Measurements from ENCODE around the gene IL1F10.
A peak's percentile ranks its signal among the peaks of the same experiment; 100 is the strongest.

The IL1F10 gene

GRCh38 chr2:113067681-113068080, at the start of gene IL1F10:
Gene IL1F10, plus strand, starts transcription at chr2:113067970. Its CDS starts 4,769 bp downstream, at chr2:113072739.
- no peak for DNase-seq (ENCODE audit: low spot score)

- no peak for DNase-seq (ENCODE audit: low spot score)
These were observed 49.3 kb upstream of the IL1F10 start for GRCh38 chr2:113018509-113018908.

- DNase-seq (ENCODE audit: low spot score), result no peak
These were observed 46.5 kb upstream of the IL1F10 start for GRCh38 chr2:113021312-113021711.

GRCh38 chr2:113024764-113025163, 43.0 kb upstream of the IL1F10 start:
- DNase-seq (ENCODE audit: low spot score), result no peak

GRCh38 chr2:113025737-113026136, 42.0 kb upstream of the IL1F10 start:
- no peak for DNase-seq (ENCODE audit: low spot score)

GRCh38 chr2:113027691-113028090, 40.1 kb upstream of the IL1F10 start:
- DNase-seq (ENCODE audit: low spot score), result no peak

- no peak for DNase-seq (ENCODE audit: low spot score)
These were observed 39.7 kb upstream of the IL1F10 start for GRCh38 chr2:113028112-113028511.

GRCh38 chr2:113032737-113033136, 35.0 kb upstream of the IL1F10 start:
- no peak for DNase-seq (ENCODE audit: low spot score)

GRCh38 chr2:113034016-113034415, 33.8 kb upstream of the IL1F10 start:
- no peak for DNase-seq (ENCODE audit: low spot score)

- no peak for DNase-seq (ENCODE audit: low spot score)
These were observed 31.0 kb upstream of the IL1F10 start for GRCh38 chr2:113036763-113037162.

GRCh38 chr2:113038291-113038690, 29.5 kb upstream of the IL1F10 start:
- DNase-seq (ENCODE audit: low spot score), result no peak

GRCh38 chr2:113039158-113039557, 28.6 kb upstream of the IL1F10 start:
- DNase-seq (ENCODE audit: low spot score), result no peak

- no peak for DNase-seq (ENCODE audit: low spot score)
These were observed 28.1 kb upstream of the IL1F10 start for GRCh38 chr2:113039719-113040118.

GRCh38 chr2:113041871-113042270, 25.9 kb upstream of the IL1F10 start:
- DNase-seq (ENCODE audit: low spot score), result peak; percentile 39

- no peak for DNase-seq (ENCODE audit: low spot score)
These were observed 21.3 kb upstream of the IL1F10 start for GRCh38 chr2:113046465-113046864.

GRCh38 chr2:113050921-113051895, 16.6 kb upstream of the IL1F10 start:
- DNase-seq (ENCODE audit: low spot score), result no peak

- DNase-seq (ENCODE audit: low spot score), result no peak
These were observed 15.3 kb upstream of the IL1F10 start, which contains the start of gene IL36B for GRCh38 chr2:113052396-113052917. Gene IL36B, minus strand, starts transcription at chr2:113052867.

- DNase-seq (ENCODE audit: low spot score), result no peak
These were observed 14.1 kb upstream of the IL1F10 start for GRCh38 chr2:113053666-113054065.

GRCh38 chr2:113054066-113054465, 13.7 kb upstream of the IL1F10 start:
- no peak for DNase-seq (ENCODE audit: low spot score)

GRCh38 chr2:113056521-113056920, 11.2 kb upstream of the IL1F10 start:
- no peak for DNase-seq (ENCODE audit: low spot score)

- no peak for DNase-seq (ENCODE audit: low spot score)
These were observed 10.7 kb upstream of the IL1F10 start for GRCh38 chr2:113057117-113057516.

GRCh38 chr2:113058411-113058994, 9.3 kb upstream of the IL1F10 start:
- DNase-seq (ENCODE audit: low spot score), result no peak

All from SW480 (cell line).